Thymus (tissue), 11 donors: ENCODE measurements around the gene TCN2. TPM values are rescaled to one million over a fixed set of nuclear protein-coding genes. Genes with fewer than 3 reads are reported as not detected.
"Not testable (repeated sequence)": the region's sequence is repeated elsewhere in the genome, so short reads cannot be mapped to it uniquely, and the experiment has no call there.

ENCODE experiments used
- DNase-seq, 9 donors: peaks; one replicate each; pipeline ENCODE4 v3.0.0-alpha.2; 2013; ENCODE audit warnings: low spot score in 9 of 9, low read depth in 6 of 9, missing footprints in 1 of 9
- H3K27ac ChIP-seq, 2 donors: one replicate each; pipeline ENCODE4 v1.5.1; 2013; ENCODE audit warnings: control low read depth in 1 of 2, low read depth in 1 of 2, low read length in 1 of 2, mild to moderate bottlenecking in 1 of 2, moderate library complexity in 1 of 2
- H3K27me3 ChIP-seq, 2 donors: one replicate each; pipeline ENCODE4 v1.5.1; 2013; ENCODE audit warnings: low read length in 1 of 2; ENCODE audit not compliant: control insufficient read depth in 2 of 2, insufficient read depth in 1 of 2
- H3K36me3 ChIP-seq, 2 donors: one replicate each; pipeline ENCODE4 v1.5.1; 2013; ENCODE audit warnings: low read length in 1 of 2, mild to moderate bottlenecking in 1 of 2, moderate library complexity in 1 of 2; ENCODE audit not compliant: control insufficient read depth in 2 of 2, insufficient read depth in 2 of 2
- H3K4me1 ChIP-seq, 2 donors: one replicate each; pipeline ENCODE4 v1.5.1; 2013; ENCODE audit warnings: low read length in 2 of 2; ENCODE audit not compliant: control insufficient read depth in 2 of 2, insufficient read depth in 2 of 2
- H3K4me3 ChIP-seq, 2 donors: one replicate each; pipeline ENCODE4 v1.5.1; 2013; ENCODE audit warnings: low read length in 2 of 2, control low read depth in 1 of 2, mild to moderate bottlenecking in 1 of 2
- H3K9me3 ChIP-seq, 2 donors: one replicate each; pipeline ENCODE4 v1.5.1; 2013; ENCODE audit warnings: low read length in 1 of 2, mild to moderate bottlenecking in 1 of 2; ENCODE audit not compliant: control insufficient read depth in 2 of 2, insufficient read depth in 1 of 2
- WGBS: extraction: QIAGEN DNeasy Blood & Tissue Kit; methylation state at CpG from one replicate; pipeline ENCODE4 v1.1.7; 2013; 5-methylcytosine and 5-hydroxymethylcytosine counted together
- polyA plus RNA-seq: library from polyadenylated mRNA; stranded (reverse); fragments of 200-250 nt; gene quantifications from one replicate; pipeline ENCODE4 v1.2.3, GENCODE V29; 2013
- total RNA-seq: library from RNA; stranded (reverse); fragments of 120-200 nt; gene quantifications from one replicate; pipeline ENCODE4 v1.2.4, GENCODE V29; 2013
- donor health status: healthy.

The TCN2 gene
- total and polyA plus RNA-seq, 2 donors = 3.6 to 10.2 TPM

DNA sequence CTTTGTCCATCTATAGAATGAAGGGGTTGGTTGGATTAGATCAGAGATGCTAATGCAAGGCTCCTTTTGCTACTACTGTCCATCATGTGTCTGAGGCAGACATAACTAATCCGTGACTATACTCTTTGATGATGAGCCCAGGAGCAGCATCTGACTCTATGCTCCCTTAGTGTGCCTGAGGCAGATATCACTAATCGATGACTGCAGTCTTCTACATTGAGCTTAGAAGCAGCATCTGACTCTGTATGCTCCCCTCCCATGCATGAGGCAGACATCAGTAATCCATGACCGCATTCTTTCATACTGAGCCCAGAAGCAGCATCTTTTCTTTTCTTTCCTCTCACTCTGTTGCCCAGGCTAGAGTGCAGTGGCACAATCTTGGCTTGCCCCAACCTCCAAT, 4.2 kb downstream of the TCN2 start:
- no peaks in the 10 kb centered on the region for H3K27me3 ChIP-seq
- peaks cover 5 to 27% of the 10 kb centered on the region in 2 donors for H3K4me1 ChIP-seq
- no peak overlapping the region for H3K27ac ChIP-seq
- no peaks in the 10 kb centered on the region for H3K9me3 ChIP-seq
- no peak overlapping the region for H3K4me3 ChIP-seq
- WGBS = 97% methylated on average over 3 of the region's 3 CpGs
- no peak for DNase-seq
- no peaks in the 10 kb centered on the region for H3K36me3 ChIP-seq

DNA sequence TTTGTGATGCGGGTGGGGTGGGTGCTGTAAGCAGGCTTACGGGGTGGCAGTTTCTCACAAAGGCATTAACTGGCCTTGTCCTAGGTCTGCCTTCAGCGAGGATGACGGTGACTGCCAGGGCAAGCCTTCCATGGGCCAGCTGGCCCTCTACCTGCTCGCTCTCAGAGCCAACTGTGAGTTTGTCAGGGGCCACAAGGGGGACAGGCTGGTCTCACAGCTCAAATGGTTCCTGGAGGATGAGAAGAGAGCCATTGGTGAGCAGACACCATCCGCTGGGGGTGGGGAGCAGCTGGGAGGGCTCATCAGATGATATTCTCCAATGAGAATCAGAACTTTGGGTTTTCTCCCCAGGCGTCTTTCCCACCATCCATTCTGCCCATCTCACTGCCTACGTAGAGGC, 5.8 kb downstream of the TCN2 start:
- no peaks in the 10 kb centered on the region for H3K9me3 ChIP-seq
- no peak overlapping the region for H3K4me3 ChIP-seq
- peaks cover 0 to 15% of the 10 kb centered on the region in 2 donors for H3K4me1 ChIP-seq
- 97% methylated on average over 8 of the region's 8 CpGs for WGBS
- no peaks in the 10 kb centered on the region for H3K36me3 ChIP-seq
- no peak overlapping the region for H3K27ac ChIP-seq
- no peak for DNase-seq
- no peaks in the 10 kb centered on the region for H3K27me3 ChIP-seq

DNA sequence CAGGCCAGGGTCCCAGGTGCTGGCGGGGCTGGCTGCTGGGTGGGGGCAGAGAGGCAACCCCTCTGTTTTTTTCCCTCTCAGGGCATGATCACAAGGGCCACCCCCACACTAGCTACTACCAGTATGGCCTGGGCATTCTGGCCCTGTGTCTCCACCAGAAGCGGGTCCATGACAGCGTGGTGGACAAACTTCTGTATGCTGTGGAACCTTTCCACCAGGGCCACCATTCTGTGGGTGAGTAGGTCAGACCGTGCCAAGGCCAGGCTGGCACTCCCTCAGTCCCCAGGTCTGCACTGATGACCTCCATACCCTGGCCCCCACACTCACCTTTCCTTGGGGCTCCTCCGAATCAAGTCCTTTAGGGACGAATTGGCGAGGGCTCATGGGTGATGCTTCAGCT, 7.3 kb downstream of the TCN2 start:
- H3K27ac ChIP-seq = no peak overlapping the region
- no peaks in the 10 kb centered on the region for H3K27me3 ChIP-seq
- peaks cover 0 to 4% of the 10 kb centered on the region in 2 donors for H3K4me1 ChIP-seq
- 96% methylated on average over 7 of the region's 7 CpGs for WGBS
- no peak for DNase-seq
- no peaks in the 10 kb centered on the region for H3K36me3 ChIP-seq
- H3K4me3 ChIP-seq = no peak overlapping the region
- H3K9me3 ChIP-seq = no peaks in the 10 kb centered on the region

DNA sequence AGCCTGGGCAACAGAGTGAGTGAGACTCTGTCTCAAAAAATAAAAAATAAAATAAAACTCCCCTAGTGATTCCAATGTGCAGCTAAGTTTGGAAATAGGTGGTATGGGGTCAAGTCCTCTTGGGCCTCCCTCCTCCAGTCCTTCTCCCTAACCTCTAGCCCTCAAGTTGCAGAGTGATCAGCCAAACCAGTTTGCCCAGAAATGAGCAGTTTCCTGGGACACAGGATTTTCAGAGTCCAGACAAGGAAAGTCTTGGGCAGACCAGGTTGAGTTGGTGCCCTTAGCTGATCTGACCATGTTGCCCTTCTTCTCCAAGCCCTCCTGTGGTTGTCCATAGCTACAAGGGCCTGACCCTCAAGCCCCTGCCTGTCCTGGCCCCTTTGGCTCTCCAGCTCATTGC, 7.9 kb downstream of the TCN2 start:
- Histone ChIP-seq H3K9me3 (no peaks in the 10 kb centered on the region), H3K36me3 (no peaks in the 10 kb centered on the region), H3K27me3 (no peaks in the 10 kb centered on the region), H3K4me1 (no peaks in the 10 kb centered on the region), H3K4me3 (no peak overlapping the region), H3K27ac (no peak overlapping the region)
- DNase-seq = no peak

DNA sequence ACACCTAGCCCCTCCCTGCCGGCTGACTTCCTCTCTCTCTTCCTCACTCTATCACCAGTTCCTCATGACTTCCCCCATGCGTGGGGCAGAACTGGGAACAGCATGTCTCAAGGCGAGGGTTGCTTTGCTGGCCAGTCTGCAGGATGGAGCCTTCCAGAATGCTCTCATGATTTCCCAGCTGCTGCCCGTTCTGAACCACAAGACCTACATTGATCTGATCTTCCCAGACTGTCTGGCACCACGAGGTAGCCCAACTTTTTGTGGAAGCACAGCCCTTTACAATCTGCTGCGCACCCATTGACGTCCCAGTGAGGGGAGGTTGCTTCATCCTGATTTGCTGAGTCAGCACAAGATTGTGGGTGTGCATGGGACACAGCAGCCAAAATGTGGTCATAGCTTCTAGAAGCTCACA, 8.6 kb downstream of the TCN2 start:
- Histone ChIP-seq H3K36me3 (no peaks in the 10 kb centered on the region), H3K27me3 (no peaks in the 10 kb centered on the region), H3K27ac (no peak overlapping the region), H3K9me3 (no peaks in the 10 kb centered on the region), H3K4me3 (no peak overlapping the region), H3K4me1 (no peaks in the 10 kb centered on the region)
- DNase-seq = no peak
- 91% methylated on average over 7 of the region's 7 CpGs for WGBS

DNA sequence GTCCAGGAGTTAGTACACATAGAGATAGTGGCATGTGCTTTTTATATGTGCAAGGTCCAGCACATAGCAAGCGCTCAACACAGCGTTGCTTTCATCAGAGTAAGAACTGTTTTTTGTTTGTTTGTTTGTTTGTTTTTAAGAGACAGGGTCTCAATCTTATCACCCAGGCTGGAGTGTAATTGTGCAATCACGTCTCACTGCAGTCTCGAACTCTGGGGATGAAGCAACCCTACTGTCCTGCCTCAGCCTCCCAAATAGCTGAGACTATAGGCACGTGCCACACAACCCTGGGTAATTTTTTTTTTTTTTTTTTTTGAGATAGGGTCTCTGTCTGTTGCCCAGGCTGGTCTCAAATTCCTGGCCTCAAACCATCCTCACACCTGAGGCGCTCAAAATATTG, 10.8 kb downstream of the TCN2 start:
- Histone ChIP-seq H3K4me1 (no peaks in the 10 kb centered on the region), H3K9me3 (no peaks in the 10 kb centered on the region), H3K27ac (no peak overlapping the region), H3K36me3 (no peaks in the 10 kb centered on the region), H3K4me3 (no peak overlapping the region), H3K27me3 (no peaks in the 10 kb centered on the region)
- WGBS = 95% methylated on average over 6 of the region's 6 CpGs
- no peak for DNase-seq

DNA sequence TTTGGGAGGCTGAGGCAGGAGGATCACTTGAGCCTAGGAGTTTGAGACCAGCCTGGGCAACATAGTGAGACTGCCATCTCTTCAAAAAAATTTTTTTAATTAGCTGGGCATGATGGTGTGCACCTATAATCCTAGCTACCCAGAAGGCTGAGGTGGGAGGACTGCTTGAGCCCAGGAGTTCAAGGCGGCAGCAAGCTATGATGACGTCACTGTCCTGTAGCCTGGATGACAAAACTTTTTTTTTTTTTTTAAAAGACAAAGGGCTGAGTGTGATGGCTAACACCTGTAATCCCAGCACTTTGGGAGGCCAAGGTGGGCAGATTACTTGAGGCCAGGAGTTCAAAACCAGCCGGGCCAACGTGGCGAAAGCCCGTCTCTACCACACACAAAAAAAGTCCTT, 12.9 kb downstream of the TCN2 start:
- H3K27me3 ChIP-seq, H3K9me3 ChIP-seq, DNase-seq, H3K27ac ChIP-seq, H3K4me3 ChIP-seq, H3K36me3 ChIP-seq, H3K4me1 ChIP-seq: not testable (repeated sequence)
- 92% methylated on average over 6 of the region's 6 CpGs for WGBS

DNA sequence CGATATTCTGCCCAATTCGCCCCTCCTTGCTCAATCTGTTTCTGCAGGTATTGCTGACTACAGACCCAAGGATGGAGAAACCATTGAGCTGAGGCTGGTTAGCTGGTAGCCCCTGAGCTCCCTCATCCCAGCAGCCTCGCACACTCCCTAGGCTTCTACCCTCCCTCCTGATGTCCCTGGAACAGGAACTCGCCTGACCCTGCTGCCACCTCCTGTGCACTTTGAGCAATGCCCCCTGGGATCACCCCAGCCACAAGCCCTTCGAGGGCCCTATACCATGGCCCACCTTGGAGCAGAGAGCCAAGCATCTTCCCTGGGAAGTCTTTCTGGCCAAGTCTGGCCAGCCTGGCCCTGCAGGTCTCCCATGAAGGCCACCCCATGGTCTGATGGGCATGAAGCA, 19.4 kb downstream of the TCN2 start:
- no peak overlapping the region for H3K4me3 ChIP-seq
- no peaks in the 10 kb centered on the region for H3K9me3 ChIP-seq
- DNase-seq = no peak
- no peak overlapping the region for H3K27ac ChIP-seq
- WGBS = 84% methylated on average over 5 of the region's 5 CpGs
- H3K36me3 ChIP-seq = no peaks in the 10 kb centered on the region
- H3K27me3 ChIP-seq = no peaks in the 10 kb centered on the region
- H3K4me1 ChIP-seq = no peaks in the 10 kb centered on the region

DNA sequence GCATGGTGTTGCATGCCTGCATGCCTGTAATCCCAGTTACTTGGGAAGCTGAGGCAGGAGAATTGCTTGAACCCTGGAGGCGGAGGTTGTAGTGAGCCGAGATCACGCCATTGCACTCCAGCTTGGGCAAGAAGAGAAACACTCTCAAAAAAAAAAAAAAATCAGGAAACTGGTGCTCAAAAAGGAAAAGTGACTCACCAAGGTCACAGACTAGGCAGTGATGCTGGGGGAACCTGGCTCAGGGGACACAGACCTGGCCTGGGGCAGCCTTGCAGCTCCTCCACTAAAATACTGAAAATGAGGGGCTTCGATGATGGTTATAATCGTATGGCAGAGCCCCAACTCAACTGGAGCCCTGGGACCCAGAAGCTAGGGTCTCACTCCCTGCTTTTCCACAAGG, 20.5 kb downstream of the TCN2 start:
- Histone ChIP-seq H3K27ac (no peak overlapping the region), H3K27me3 (no peaks in the 10 kb centered on the region), H3K4me3 (no peak overlapping the region), H3K9me3 (no peaks in the 10 kb centered on the region), H3K36me3 (no peaks in the 10 kb centered on the region), H3K4me1 (no peaks in the 10 kb centered on the region)
- no peak for DNase-seq
- WGBS = 97% methylated on average over 5 of the region's 5 CpGs

DNA sequence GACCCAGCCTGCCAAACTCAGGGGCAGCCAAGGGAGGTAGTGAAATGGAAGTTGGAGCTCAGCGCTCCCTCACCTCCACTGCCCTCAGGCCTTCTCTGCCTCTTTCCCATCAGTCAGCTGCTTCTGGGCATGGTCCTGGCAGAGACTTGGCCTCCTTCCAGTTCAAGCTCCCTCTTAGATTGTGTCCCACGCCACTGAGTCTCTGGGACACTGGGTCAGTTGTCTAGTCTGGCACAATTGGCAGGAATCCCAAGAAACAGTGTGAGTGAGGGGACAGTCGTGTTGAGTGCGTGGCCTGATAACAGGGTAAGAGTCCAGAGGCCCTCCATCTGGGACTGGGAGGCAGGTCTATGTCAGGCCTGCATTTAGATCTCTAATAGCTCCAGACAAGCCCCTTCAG, 21.5 kb downstream of the TCN2 start:
- DNase-seq = no peak
- H3K27ac ChIP-seq = no peak overlapping the region
- H3K27me3 ChIP-seq = no peaks in the 10 kb centered on the region
- no peak overlapping the region for H3K4me3 ChIP-seq
- H3K9me3 ChIP-seq = no peaks in the 10 kb centered on the region
- 91% methylated on average over 4 of the region's 4 CpGs for WGBS
- no peaks in the 10 kb centered on the region for H3K4me1 ChIP-seq
- no peaks in the 10 kb centered on the region for H3K36me3 ChIP-seq
